ENCODE results near the gene MBP.

DNA sequence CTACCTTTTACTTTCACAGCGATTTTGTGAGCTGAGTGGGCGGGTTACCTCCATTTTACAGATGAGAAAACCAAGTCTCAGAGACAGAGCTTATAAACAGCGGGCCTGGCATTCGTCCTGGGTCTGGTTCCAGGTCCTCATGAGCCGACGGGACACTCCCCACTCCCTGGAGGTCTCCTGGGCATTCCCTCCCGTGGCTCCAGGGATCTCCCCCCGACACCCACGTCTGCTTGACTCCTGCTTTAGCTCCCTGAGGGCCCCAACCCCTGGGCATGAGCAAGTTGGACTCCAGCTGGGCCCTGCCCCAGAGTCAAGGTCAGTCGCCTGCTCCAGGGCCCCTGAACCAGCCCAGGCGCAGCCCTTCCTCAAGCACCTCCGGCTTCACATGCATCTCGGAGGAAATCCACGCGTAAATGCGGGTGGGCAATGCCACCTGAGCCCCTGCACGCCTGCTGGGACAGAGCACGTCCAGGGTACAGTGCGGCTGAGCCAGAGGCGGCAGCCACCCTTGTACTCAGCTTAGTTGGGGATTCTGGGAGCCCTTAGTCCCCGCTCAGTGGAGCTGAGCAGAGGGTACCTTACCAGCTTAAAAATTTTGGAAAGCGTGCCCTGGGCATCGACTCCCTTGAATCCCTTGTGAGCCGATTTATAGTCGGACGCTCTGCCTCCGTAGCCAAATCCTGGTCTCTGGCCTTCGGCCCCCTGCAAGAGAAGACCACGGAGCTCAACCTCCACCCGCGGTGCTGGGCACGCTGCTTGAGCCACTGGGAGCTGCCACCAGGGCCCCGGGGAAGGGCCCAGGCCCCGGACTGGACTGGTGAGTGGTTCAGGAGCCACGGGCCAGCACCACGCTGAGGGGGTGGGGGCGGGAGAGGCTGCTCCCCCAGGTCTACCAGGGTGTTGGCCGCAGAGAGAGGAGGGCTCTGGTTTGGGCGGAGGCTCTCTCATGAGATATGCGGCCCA, 148.1 kb downstream of the MBP start:
- TF ChIP-seq, protein P1, sequence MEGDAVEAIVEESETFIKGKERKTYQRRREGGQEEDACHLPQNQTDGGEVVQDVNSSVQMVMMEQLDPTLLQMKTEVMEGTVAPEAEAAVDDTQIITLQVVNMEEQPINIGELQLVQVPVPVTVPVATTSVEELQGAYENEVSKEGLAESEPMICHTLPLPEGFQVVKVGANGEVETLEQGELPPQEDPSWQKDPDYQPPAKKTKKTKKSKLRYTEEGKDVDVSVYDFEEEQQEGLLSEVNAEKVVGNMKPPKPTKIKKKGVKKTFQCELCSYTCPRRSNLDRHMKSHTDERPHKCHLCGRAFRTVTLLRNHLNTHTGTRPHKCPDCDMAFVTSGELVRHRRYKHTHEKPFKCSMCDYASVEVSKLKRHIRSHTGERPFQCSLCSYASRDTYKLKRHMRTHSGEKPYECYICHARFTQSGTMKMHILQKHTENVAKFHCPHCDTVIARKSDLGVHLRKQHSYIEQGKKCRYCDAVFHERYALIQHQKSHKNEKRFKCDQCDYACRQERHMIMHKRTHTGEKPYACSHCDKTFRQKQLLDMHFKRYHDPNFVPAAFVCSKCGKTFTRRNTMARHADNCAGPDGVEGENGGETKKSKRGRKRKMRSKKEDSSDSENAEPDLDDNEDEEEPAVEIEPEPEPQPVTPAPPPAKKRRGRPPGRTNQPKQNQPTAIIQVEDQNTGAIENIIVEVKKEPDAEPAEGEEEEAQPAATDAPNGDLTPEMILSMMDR (IDR thresholded peaks at IDR 0.05 in 8 of 11, conservative IDR thresholded peaks at IDR 0.05 in 3 of 11), result no peak
- TF ChIP-seq POLR2A (IDR thresholded peaks at IDR 0.05) (no peak), POLR2AphosphoS5 (IDR thresholded peaks at IDR 0.05) (no peak)

Data from spleen (tissue), 7 donors.